A673 (cell line): ENCODE measurements around the gene ERP44. TPM values are rescaled to one million over a fixed set of nuclear protein-coding genes. Genes with fewer than 3 reads are reported as not detected.

Experiments
- BruUV-seq: library from RNA; stranded (reverse); fragments of 400-500 nt; replicated peaks from 2 replicates; lab custom pipeline; 2021; lab: Mats Ljungman, UMichigan
- CTCF ChIA-PET: fragments of 300-600 bp; sonication (Branson Sonifier 250); formaldehyde crosslinking; loops from one replicate; lab custom pipeline; 2022; ENCODE audit warnings: antibody characterized with exemption; lab: Charles Lee
- POLR2A ChIA-PET: fragments of 300-600 bp; sonication (Branson Sonifier 250); formaldehyde crosslinking; loops from one replicate; lab custom pipeline; 2022; ENCODE audit warnings: antibody characterized with exemption; ENCODE audit not compliant: low non-redundant PET; lab: Charles Lee
- DNase-seq: peaks from one replicate; pipeline ENCODE4 v3.0.0-alpha.2; 2015; ENCODE audit warnings: low spot score
- H3K27ac ChIP-seq: fragments of 200-600 bp; sonication (generic); 2 replicates; pipeline ENCODE4 v1.5.1; 2016; ENCODE audit warnings: mixed run types, low read depth, mild to moderate bottlenecking, mixed read lengths, antibody characterized with exemption, low read length; ENCODE audit not compliant: poor library complexity, severe bottlenecking
- H3K27me3 ChIP-seq: fragments of 200-600 bp; sonication (generic); replicated peaks from 2 replicates; pipeline ENCODE4 v1.6.1; 2017; ENCODE audit warnings: mixed run types, low read depth, mild to moderate bottlenecking, mixed read lengths, antibody characterized with exemption, low read length; ENCODE audit not compliant: insufficient read depth, poor library complexity
- H3K36me3 ChIP-seq: fragments of 200-600 bp; sonication (generic); 2 replicates; pipeline ENCODE4 v1.6.1; 2016; ENCODE audit warnings: mixed run types, mild to moderate bottlenecking, mixed read lengths, antibody characterized with exemption, low read length; ENCODE audit not compliant: insufficient read depth, poor library complexity, severe bottlenecking
- H3K4me1 ChIP-seq: fragments of 200-600 bp; sonication (generic); 2 replicates; pipeline ENCODE4 v1.6.1; 2017; ENCODE audit warnings: mixed run types, mild to moderate bottlenecking, mixed read lengths, antibody characterized with exemption, low read length; ENCODE audit not compliant: insufficient read depth, poor library complexity, severe bottlenecking
- H3K4me3 ChIP-seq: fragments of 200-600 bp; sonication (generic); 2 replicates; pipeline ENCODE4 v1.5.1; 2016; ENCODE audit warnings: low read depth, mixed run types, mild to moderate bottlenecking, mixed read lengths, low read length; ENCODE audit not compliant: poor library complexity, severe bottlenecking
- H3K9me3 ChIP-seq: fragments of 200-600 bp; sonication (generic); 2 replicates; pipeline ENCODE4 v1.6.1; 2016; ENCODE audit warnings: mixed run types, low read depth, mild to moderate bottlenecking, mixed read lengths, antibody characterized with exemption, low read length; ENCODE audit not compliant: poor library complexity, severe bottlenecking
- EZH2 ChIP-seq: fragments of 200-600 bp; sonication (generic); IDR thresholded peaks from 2 replicates; pipeline ENCODE4 v1.6.1; 2017; ENCODE audit warnings: borderline replicate concordance, low read depth, mild to moderate bottlenecking, mixed read lengths, antibody characterized with exemption, low read length; ENCODE audit not compliant: poor library complexity, severe bottlenecking
- intact Hi-C: fragments of 100-400 bp; cut with micrococcal nuclease; formaldehyde crosslinking; loops from one replicate; pipeline ENCODE4 v1.10.0; 2022; ENCODE audit not compliant: unreplicated experiment
- total RNA-seq: library from RNA; stranded (reverse); gene quantifications from 2 replicates; pipeline ENCODE4 v1.2.3, GENCODE V29; 2021
- TF ChIP-seq, protein P1 (sequence below): fragments of 300-800, 200-600 bp; sonication (generic); conservative IDR thresholded peaks from 2 replicates; pipeline ENCODE4 v1.5.1; 2017; ENCODE audit warnings: low read depth, mild to moderate bottlenecking, antibody characterized with exemption, low read length, moderate library complexity, mixed read lengths

Gene ERP44
- total RNA-seq, 1 experiment from 2014 or later, result 16.8 TPM

DNA sequence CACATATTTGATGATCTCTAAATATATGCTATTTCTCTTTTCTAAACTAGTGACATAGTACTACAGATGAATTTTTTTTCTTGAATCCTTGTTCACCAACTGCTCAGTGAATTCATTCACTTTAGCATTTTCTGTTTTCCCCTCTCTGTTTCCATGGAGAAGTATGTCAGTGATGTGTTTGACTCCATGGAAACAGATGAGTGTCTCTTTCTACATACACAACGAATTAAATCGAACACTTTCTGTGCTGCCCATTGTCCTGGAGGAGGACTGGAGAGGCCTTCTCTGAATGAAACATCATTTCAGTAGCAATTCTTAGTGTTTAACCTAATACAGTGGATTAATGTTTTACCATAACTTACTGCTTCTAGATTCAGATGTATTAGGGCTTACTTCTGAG is 9.8 kb upstream of the ERP44 start:
- Histone ChIP-seq H3K4me3 (no peak overlapping the region), H3K27me3 (no peaks in the 10 kb centered on the region), H3K36me3 (peaks cover 56% of the 10 kb centered on the region), H3K27ac (peak overlapping the region; percentile 41), H3K4me1 (peaks cover 22% of the 10 kb centered on the region), H3K9me3 (no peaks in the 10 kb centered on the region)
- TF ChIP-seq EZH2, result no peak
- TF ChIP-seq, protein P1, sequence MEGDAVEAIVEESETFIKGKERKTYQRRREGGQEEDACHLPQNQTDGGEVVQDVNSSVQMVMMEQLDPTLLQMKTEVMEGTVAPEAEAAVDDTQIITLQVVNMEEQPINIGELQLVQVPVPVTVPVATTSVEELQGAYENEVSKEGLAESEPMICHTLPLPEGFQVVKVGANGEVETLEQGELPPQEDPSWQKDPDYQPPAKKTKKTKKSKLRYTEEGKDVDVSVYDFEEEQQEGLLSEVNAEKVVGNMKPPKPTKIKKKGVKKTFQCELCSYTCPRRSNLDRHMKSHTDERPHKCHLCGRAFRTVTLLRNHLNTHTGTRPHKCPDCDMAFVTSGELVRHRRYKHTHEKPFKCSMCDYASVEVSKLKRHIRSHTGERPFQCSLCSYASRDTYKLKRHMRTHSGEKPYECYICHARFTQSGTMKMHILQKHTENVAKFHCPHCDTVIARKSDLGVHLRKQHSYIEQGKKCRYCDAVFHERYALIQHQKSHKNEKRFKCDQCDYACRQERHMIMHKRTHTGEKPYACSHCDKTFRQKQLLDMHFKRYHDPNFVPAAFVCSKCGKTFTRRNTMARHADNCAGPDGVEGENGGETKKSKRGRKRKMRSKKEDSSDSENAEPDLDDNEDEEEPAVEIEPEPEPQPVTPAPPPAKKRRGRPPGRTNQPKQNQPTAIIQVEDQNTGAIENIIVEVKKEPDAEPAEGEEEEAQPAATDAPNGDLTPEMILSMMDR, result no peak
- intact Hi-C loops, result no loop called here
- DNase-seq, result no peak
- no TSS peak for BruUV-seq
- ChIA-PET POLR2A (no interaction called here), CTCF (no interaction called here)

DNA sequence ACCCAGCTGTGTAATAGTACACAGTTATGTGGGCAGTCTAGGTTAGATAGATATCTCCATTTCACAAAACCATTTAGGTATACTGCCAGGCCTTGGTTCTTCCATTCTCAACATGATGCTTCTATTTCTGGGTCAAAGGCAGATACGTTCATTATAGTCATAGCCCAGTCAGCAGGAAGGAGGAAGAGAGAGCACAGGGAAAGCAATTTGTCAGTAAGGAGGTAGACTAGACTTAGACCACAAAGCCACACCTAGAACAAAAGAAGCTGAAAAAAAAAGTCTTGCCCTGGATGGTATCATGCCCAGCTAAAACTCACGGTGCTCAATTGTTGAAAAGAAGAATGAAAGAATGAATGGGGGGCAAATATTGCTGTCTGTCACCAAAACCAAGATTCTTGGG is 7.8 kb upstream of the ERP44 start:
- intact Hi-C loops, result no loop called here
- TF ChIP-seq, protein P1, result no peak
- TF ChIP-seq EZH2, result no peak
- H3K9me3 ChIP-seq, result no peaks in the 10 kb centered on the region
- no peak for DNase-seq
- peaks cover 59% of the 10 kb centered on the region for H3K36me3 ChIP-seq
- peaks cover 15% of the 10 kb centered on the region for H3K4me1 ChIP-seq
- H3K27ac ChIP-seq, result no peak overlapping the region
- no peak overlapping the region for H3K4me3 ChIP-seq
- H3K27me3 ChIP-seq, result no peaks in the 10 kb centered on the region
- ChIA-PET POLR2A (no interaction called here), CTCF (no interaction called here)
- BruUV-seq, result no TSS peak

DNA sequence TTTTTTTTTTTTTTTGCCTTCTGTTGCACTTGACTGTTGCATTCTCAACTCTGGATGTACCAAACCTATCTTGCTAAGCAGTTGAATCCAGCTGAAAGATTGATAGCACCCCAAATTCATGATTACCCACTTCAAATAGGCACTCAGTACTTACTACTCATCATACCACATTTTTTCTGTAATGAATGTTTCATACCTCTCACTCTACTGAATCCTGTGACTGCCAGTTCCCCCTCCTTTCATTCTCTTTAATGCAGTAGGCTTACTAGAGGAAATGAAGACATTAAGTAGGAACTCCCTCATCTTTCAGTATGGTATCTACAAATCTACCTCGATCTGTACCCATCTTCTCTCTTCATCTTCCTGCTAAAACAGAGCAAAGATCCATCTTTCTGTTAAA is 7.1 kb upstream of the ERP44 start:
- intact Hi-C loops, result no loop called here
- Histone ChIP-seq H3K36me3 (peaks cover 63% of the 10 kb centered on the region), H3K4me1 (peaks cover 9% of the 10 kb centered on the region), H3K27ac (no peak overlapping the region), H3K27me3 (no peaks in the 10 kb centered on the region), H3K4me3 (no peak overlapping the region), H3K9me3 (no peaks in the 10 kb centered on the region)
- TF ChIP-seq, protein P1, result no peak
- no peak for TF ChIP-seq EZH2
- DNase-seq, result no peak
- BruUV-seq, result no TSS peak
- CTCF ChIA-PET, result no interaction called here
- POLR2A ChIA-PET, result no interaction called here
